H1 (cell line): ENCODE data around the gene C6orf58.

Source experiments
- CEBPB ChIP-seq: IDR thresholded peaks from 2 replicates; pipeline ENCODE4 v1.6.1; 2012; ENCODE audit warnings: low read depth, low read length
- HDAC6 ChIP-seq: IDR thresholded peaks from one replicate; pipeline ENCODE4 v1.7.1; 2012; ENCODE audit warnings: low read depth, mild to moderate bottlenecking, inconsistent platforms, low read length, moderate library complexity
- JUN ChIP-seq: IDR thresholded peaks from 2 replicates; pipeline ENCODE4 v1.6.1; 2011; ENCODE audit warnings: low read depth, mild to moderate bottlenecking, improper control_type of control experiment, low read length
- KDM4A ChIP-seq: IDR thresholded peaks from one replicate; pipeline ENCODE4 v1.7.1; 2012; ENCODE audit warnings: low read depth, mild to moderate bottlenecking, moderate library complexity, low read length, inconsistent platforms; ENCODE audit not compliant: severe bottlenecking
- POLR2A ChIP-seq, 2 experiments: IDR thresholded peaks; 1 replicate in 1 of 2; 2 replicates in 1 of 2; pipeline ENCODE4 v1.6.1; 2011; ENCODE audit warnings: low read depth in 2 of 2, low read length in 2 of 2, mild to moderate bottlenecking in 2 of 2; ENCODE audit errors: control extremely low read depth in 1 of 2
- RAD21 ChIP-seq, 2 experiments: IDR thresholded peaks in 1 of 2; conservative IDR thresholded peaks in 1 of 2; 2 replicates each; pipeline ENCODE4 v1.6.1; 2011; ENCODE audit warnings: low read depth in 2 of 2, low read length in 2 of 2, improper control_type of control experiment in 1 of 2, inconsistent platforms in 1 of 2, mild to moderate bottlenecking in 1 of 2, moderate library complexity in 1 of 2
- SP1 ChIP-seq: IDR thresholded peaks from 2 replicates; pipeline ENCODE4 v1.6.1; 2011; ENCODE audit warnings: low read depth, low read length
- SRF ChIP-seq: IDR thresholded peaks from 2 replicates; pipeline ENCODE4 v1.6.1; 2011; ENCODE audit warnings: mild to moderate bottlenecking, low read depth, low read length, moderate library complexity
- TF ChIP-seq, protein P1 (sequence below), 3 experiments: IDR thresholded peaks; 1 replicate in 2 of 3; 2 replicates in 1 of 3; pipeline versions ENCODE4 v1.5.1 to v1.6.1; 2011; ENCODE audit warnings: low read length in 3 of 3, mild to moderate bottlenecking in 3 of 3, inconsistent platforms in 2 of 3, low read depth in 1 of 3, moderate library complexity in 1 of 3; ENCODE audit not compliant: insufficient read depth in 1 of 3; ENCODE audit errors: control extremely low read depth in 1 of 3
- TF ChIP-seq, protein P2 (sequence below): IDR thresholded peaks from 2 replicates; pipeline ENCODE4 v1.6.1; 2012; ENCODE audit warnings: inconsistent platforms
- TF ChIP-seq, protein P3 (sequence below): IDR thresholded peaks from 2 replicates; pipeline ENCODE4 v1.6.1; 2012; ENCODE audit warnings: inconsistent platforms

DNA sequence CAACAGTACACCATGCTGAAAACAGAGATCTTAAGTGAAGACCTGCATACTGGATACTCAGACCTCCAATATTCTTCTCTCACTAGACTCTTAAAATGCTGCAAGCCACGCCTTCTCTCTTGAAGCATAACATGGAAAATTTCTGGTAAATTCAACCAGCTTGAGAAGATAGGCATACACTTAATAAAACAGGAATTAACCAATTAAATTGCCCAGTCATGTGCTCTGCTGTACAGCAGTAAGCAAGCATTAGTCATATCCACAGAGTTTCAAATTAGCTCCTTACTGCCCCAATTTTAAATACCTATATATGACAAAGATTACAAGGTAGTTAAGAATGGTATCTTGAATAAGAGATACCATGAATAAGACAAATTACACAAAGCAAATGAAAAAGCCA lies 53.8 kb downstream of the C6orf58 start:
- TF ChIP-seq CEBPB (no peak), KDM4A (no peak), POLR2A (IDR thresholded peaks at IDR 0.05; ENCODE audit: control extremely low read depth in 1 of 2, low read depth in 2 of 2, low read length in 2 of 2) (no peak), SP1 (no peak), HDAC6 (no peak), RAD21 (IDR thresholded peaks at IDR 0.05 in 1 of 2, conservative IDR thresholded peaks at IDR 0.05 in 1 of 2; ENCODE audit: low read depth in 2 of 2, low read length in 2 of 2) (no peak), SRF (no peak), JUN (no peak)
- TF ChIP-seq, protein P1, sequence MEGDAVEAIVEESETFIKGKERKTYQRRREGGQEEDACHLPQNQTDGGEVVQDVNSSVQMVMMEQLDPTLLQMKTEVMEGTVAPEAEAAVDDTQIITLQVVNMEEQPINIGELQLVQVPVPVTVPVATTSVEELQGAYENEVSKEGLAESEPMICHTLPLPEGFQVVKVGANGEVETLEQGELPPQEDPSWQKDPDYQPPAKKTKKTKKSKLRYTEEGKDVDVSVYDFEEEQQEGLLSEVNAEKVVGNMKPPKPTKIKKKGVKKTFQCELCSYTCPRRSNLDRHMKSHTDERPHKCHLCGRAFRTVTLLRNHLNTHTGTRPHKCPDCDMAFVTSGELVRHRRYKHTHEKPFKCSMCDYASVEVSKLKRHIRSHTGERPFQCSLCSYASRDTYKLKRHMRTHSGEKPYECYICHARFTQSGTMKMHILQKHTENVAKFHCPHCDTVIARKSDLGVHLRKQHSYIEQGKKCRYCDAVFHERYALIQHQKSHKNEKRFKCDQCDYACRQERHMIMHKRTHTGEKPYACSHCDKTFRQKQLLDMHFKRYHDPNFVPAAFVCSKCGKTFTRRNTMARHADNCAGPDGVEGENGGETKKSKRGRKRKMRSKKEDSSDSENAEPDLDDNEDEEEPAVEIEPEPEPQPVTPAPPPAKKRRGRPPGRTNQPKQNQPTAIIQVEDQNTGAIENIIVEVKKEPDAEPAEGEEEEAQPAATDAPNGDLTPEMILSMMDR (IDR thresholded peaks at IDR 0.05; ENCODE audit: control extremely low read depth in 1 of 3, insufficient read depth in 1 of 3, low read depth in 1 of 3, low read length in 3 of 3): no peak
- TF ChIP-seq, protein P2, sequence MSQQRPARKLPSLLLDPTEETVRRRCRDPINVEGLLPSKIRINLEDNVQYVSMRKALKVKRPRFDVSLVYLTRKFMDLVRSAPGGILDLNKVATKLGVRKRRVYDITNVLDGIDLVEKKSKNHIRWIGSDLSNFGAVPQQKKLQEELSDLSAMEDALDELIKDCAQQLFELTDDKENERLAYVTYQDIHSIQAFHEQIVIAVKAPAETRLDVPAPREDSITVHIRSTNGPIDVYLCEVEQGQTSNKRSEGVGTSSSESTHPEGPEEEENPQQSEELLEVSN: no peak
- TF ChIP-seq, protein P3, sequence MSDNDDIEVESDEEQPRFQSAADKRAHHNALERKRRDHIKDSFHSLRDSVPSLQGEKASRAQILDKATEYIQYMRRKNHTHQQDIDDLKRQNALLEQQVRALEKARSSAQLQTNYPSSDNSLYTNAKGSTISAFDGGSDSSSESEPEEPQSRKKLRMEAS: no peak
